HK-2 (cell line): ENCODE data around the gene PDE6D.

Experiments used
- DNase-seq: peaks from one replicate; pipeline ENCODE4 v3.0.0-alpha.2; 2018; ENCODE audit not compliant: unreplicated experiment

Gene PDE6D

GRCh38 chr2:231707625-231707926, 73.5 kb downstream of the PDE6D start:
- no peak for DNase-seq

DNA sequence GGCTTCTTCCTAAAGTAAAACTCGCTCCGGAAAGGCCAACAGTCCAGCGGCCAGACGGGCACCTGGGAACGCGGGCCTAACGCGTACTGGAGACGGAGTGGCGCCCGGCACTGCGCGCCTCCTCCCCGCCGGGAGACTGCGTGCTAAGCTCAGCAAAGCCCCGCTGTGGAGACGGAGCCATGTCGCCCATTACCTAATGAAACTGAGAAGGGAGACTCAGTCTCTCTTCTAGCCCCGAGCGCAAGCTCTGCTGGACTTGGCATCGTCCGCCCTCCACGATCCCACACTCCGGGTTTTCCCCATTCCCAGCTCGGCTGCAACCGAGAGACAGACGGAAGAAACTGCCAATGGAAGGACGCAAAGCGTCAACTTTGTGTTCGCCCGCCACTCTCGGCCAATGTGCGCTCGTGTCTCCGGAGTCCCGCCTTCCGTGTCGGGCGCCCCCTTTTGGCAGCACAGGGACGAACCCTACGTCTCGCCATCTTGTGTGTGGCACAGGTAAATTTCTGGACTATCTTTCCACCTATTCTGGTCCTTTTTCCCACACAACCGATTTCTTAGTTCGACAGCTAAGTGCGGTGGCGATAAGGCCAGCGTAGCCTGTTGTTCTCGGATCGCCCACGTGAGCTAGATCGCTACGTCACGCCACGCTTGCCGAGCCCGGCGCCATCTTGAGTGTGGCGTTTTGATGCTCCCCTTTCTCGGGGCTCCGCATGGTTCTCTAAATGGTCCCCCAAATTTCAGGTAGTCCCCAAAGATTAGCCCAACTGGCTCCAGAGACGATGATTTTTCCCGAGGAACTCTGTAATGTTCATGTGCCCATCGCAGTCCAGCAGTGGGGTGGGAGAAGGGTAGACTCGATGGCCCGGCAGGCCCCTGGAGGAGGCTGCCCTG, 74.1 kb downstream of the PDE6D start:
- DNase-seq, result peak; percentile 99

- no peak for DNase-seq
Measured at GRCh38 chr2:231704017-231704416, 77.1 kb downstream of the PDE6D start.

DNA sequence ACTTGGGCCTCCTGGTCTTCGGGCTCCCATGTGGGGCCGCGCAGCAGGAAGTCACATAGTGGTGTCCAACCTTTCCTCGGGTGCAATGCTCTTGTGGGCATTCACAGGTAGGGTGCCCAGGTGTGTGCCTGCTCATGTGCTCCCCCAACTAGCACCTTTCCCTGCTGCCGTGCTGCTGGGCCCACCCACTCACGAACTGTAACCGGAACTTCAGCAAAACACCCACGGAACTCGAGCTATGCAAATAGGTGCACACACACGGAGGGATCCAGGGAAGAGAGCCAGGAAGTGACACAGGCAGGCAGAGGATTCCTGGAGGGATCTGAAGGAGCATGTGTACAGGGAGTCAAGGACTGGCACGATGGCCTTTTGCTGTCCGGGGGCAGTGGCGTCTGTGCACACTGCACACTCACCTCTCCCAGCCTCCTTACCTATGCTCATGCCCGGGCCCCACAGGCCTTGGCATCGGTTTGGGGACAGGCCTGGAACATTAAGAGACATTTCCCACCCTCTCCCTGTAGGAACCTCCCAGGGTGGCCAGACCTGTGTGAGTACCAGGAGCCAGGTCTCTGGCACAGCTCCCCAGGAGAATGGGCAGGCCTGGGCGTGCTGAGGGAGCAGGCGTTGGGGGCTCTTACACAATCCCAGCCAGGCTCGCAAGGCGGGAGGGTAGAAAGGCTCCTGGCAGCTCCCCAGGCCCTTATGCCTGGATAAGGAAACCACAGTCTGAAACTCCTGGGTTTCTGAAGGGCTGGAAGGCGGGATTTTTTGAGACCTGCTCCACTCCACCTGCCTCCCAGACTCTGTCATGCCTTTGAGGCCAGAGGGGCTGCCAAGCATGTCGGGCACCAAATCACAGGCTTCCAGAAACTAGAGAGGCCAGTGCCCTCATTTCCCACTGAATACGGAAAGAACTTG, 79.4 kb downstream of the PDE6D start:
- DNase-seq, result peak; percentile 65

DNA sequence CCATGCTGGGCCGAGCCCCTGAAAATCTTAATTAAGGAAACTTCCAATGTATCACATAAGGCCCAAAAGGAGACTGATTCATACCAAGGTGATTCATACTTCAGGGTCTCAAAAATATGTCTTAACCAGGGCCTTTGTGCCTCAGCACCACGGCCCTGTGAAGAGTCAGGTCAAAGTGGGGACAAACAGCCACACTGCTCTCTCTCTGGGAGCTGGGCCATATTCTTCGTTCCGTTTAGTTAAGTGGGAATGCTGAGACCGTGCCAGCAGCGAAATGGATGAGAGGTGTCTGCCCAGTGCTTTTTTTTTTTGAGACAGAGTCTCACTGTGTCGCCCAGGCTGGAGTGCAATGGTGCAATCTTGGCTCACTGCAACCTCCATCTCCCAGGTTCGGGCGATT, 82.1 kb downstream of the PDE6D start:
- no peak for DNase-seq

- no peak for DNase-seq
Measured at GRCh38 chr2:231696004-231696367, 85.1 kb downstream of the PDE6D start.

DNA sequence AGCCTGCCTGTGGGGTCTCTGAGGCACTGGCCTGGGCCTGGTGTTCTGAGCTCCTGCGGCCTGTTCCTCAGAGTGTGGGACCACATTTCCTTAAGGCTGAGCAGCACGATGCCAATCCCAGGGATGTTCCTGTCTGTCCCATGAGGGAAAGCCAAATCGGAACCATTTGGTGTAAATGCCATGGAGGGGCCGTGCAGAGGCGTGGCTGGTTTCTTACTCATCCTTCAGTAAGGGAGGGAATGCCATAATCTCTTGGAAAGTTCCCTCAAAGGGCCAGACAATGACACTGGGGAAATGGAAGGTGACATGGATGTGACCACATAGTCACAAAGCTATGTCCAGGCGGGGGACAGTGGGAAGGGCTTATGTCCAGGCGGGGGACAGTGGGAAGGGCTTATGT, 87.1 kb downstream of the PDE6D start:
- no peak for DNase-seq

GRCh38 chr2:231692847-231693246, 88.2 kb downstream of the PDE6D start:
- no peak for DNase-seq

DNA sequence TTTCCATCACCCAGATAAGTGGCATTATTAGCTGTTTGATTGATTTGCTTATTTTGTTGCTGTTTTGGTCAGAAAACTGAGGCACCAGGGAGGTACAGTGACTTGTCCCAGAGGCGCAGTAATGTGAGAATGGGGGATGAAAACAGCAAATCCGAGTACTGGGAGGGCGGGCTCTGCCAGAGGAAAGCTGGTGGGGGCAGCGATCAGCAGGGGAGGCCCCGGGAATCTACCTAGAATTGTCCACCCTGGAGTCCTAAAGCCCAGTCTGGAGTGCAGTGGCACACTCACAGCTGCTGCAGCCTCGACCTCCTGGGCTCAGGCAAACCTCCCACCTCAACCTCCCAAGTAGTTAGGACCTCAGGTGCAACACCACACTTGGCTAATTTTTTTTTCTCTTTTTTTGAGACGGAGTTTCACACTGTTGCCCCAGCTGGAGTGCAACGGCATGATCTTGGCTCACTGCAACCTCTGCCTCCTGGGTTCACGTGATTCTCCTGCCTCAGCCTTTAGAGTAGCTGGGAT, 89.8 kb downstream of the PDE6D start:
- DNase-seq, result no peak

DNA sequence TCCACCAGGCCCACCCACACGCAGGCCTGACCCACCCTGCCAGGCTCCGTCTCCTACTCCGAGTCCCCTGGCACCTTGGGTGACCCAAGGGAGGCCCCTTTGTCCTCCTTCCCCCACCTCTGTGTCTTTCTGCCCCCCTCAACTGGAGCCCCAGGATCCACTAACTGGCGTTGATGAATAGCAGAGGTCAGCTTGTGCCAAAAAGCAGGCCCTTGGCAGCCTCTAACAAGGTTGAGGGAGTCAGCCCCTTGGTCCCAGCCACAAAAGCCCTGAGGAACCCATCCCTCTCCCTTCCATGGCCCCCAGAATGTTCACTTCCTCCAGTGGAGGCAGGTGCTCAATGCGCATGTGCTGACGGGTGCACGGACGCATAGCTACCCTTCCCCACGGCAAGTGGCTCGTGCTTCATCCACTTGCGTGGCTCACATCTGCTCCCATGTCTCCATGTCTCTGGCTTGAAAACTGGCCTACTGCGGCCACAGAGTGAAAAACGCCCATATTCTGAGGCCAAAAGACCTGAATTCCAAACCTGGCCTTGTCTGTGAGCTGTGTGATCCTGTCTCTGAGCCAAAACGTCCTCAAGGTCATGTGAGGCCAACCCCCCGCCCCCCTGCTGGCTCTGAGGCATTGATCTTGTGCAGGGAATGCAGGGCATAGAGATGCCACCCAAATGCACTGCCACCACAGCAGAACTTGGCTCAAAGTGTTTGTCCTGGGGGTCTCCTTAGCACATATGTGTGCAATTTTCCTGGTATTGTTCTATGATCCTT, 91.8 kb downstream of the PDE6D start:
- no peak for DNase-seq

GRCh38 chr2:231688719-231689118, 92.4 kb downstream of the PDE6D start:
- no peak for DNase-seq

DNA sequence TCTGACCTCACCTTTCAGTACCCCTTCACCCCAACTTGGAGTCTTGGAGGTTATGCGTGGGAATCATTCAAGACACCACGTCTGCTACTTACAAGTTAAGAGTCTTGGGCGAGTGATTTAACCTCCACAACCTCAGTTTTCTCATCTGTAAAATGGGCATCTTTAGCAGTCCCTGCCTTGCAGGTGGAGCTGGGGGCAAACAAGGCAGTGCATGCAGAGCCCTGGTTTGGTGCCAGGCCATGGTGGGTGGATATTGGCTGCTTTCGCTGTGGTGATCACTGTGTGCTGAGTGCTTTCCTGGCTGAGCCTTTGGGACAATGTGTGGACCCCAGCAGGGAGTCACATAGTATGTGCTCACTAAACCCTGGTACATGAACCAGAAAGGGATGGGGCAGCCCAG, 93.1 kb downstream of the PDE6D start:
- no peak for DNase-seq

GRCh38 chr2:231687133-231687852, 93.8 kb downstream of the PDE6D start:
- DNase-seq, result peak; percentile 70

- no peak for DNase-seq
Measured at GRCh38 chr2:231686192-231687100, 94.6 kb downstream of the PDE6D start.

GRCh38 chr2:231685349-231686191, 95.5 kb downstream of the PDE6D start:
- DNase-seq, result no peak

DNA sequence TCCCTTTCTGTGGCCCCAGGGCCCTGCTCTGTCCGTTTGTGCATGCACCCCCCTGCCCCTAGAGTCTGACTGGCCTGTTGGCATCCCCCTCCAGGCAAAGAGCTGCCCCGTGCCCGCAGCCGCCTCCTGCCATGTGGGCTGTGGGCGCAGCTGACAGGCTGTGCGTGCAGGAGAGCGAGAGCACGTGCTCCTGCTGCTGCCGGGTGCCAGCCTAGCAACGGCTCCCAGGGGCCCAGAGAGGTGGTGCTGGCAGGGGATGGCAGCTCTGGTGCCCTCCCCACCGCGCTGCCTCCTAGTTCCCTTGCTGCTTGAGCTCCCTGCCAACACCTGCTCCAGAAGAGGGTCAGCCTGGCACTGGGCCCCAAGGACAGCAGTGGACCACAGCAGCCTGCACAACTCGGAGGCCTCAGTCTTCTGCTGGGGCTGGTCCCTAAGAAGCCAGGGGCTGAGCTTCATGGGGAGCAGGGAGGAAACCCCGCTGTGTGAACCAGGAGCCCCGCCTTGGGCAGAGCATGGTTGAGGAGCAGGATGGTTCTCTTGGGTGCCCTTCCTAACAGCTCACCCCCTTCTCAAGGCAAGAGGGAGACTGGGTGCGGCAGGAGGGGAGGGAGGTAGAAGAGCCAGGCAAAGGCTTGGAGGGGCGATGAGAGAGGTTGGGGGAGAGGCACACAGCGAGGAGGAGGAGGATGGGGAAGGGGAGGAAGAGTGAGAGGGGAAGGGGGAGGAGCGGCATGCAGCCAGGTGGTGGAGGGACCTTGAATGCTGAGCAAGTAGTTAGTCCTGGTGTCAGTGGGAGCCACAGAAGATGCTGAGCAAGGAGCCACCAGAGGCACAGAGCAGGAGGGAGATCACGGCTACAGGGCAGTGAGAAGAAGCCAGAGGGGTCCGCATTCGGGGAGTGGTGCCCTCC, 96.5 kb downstream of the PDE6D start:
- no peak for DNase-seq

- no peak for DNase-seq
Measured at GRCh38 chr2:231683292-231684235, 97.5 kb downstream of the PDE6D start.
